SU-DHL-6 (cell line): Measurements from ENCODE around the gene CELSR2.

Experiments
- H2AFZ ChIP-seq: fragments of 200-600 bp; sonication (generic); 2 replicates; pipeline ENCODE4 v1.6.1; 2014; ENCODE audit warnings: low read depth, mild to moderate bottlenecking, moderate library complexity, mixed read lengths, antibody characterized with exemption, low read length; ENCODE audit not compliant: severe bottlenecking
- H3F3A ChIP-seq: fragments of 200-600 bp; shearing (Covaris generic); 2 replicates; pipeline ENCODE4 v1.6.0; 2016; ENCODE audit warnings: antibody characterized with exemption, mild to moderate bottlenecking; ENCODE audit not compliant: insufficient read depth
- H3K27ac ChIP-seq: fragments of 200-600 bp; sonication (generic); 2 replicates; pipeline ENCODE4 v1.5.1; 2016; ENCODE audit warnings: low read depth, mild to moderate bottlenecking, low read length, moderate library complexity, mixed read lengths
- H3K27me3 ChIP-seq: fragments of 200-600 bp; sonication (generic), shearing (Covaris generic); 2 replicates; pipeline ENCODE4 v1.6.0; 2014; ENCODE audit warnings: mild to moderate bottlenecking, low read length
- H3K36me3 ChIP-seq: fragments of 200-600 bp; sonication (generic); 2 replicates; pipeline ENCODE4 v1.6.1; 2014; ENCODE audit warnings: mild to moderate bottlenecking, low read length, mixed read lengths
- H3K4me2 ChIP-seq: fragments of 300-600, 200-600 bp; shearing (Covaris generic), sonication (generic); 2 replicates; pipeline ENCODE4 v1.6.0; 2014; ENCODE audit warnings: low read length, low read depth, mild to moderate bottlenecking; ENCODE audit not compliant: poor library complexity, severe bottlenecking
- H3K4me3 ChIP-seq: fragments of 200-600 bp; sonication (generic); 2 replicates; pipeline ENCODE4 v1.5.1; 2014; ENCODE audit warnings: antibody characterized with exemption, low read length, mild to moderate bottlenecking, mixed read lengths; ENCODE audit not compliant: insufficient read depth, poor library complexity, severe bottlenecking
- H3K79me2 ChIP-seq: fragments of 200-600 bp; sonication (generic); 2 replicates; pipeline ENCODE4 v1.6.1; 2014; ENCODE audit warnings: mild to moderate bottlenecking, low read length, moderate library complexity; ENCODE audit not compliant: insufficient read depth
- H3K9ac ChIP-seq: fragments of 200-600 bp; sonication (generic); 2 replicates; pipeline ENCODE4 v1.7.0; 2014; ENCODE audit warnings: mild to moderate bottlenecking, low read length
- H3K9me2 ChIP-seq: fragments of 200-600 bp; sonication (generic); replicated peaks from 2 replicates; pipeline ENCODE4 v1.6.1; 2014; ENCODE audit warnings: low read length; ENCODE audit not compliant: insufficient read depth
- H3K9me3 ChIP-seq: fragments of 200-600 bp; sonication (generic); 2 replicates; pipeline ENCODE4 v1.6.1; 2014; ENCODE audit warnings: low read length, mixed read lengths; ENCODE audit not compliant: insufficient read depth
- H4K20me1 ChIP-seq: fragments of 200-600 bp; sonication (generic); 2 replicates; pipeline ENCODE4 v1.6.1; 2014; ENCODE audit warnings: low read depth, mild to moderate bottlenecking, antibody characterized with exemption, low read length, moderate library complexity, mixed read lengths
- EZH2phosphoT487 ChIP-seq: fragments of 200-600 bp; sonication (generic), shearing (Covaris generic); conservative IDR thresholded peaks from 2 replicates; pipeline ENCODE4 v1.6.1; 2018; ENCODE audit warnings: mild to moderate bottlenecking, antibody characterized with exemption, low read length, moderate library complexity, mixed read lengths
- TF ChIP-seq, protein P1 (sequence below): fragments of 200-600 bp; sonication (generic); IDR thresholded peaks from one replicate; pipeline ENCODE4 v1.5.1; 2017; ENCODE audit warnings: antibody characterized with exemption, mild to moderate bottlenecking, low read length, moderate library complexity; ENCODE audit not compliant: insufficient read depth, poor library complexity, severe bottlenecking

The CELSR2 gene

DNA sequence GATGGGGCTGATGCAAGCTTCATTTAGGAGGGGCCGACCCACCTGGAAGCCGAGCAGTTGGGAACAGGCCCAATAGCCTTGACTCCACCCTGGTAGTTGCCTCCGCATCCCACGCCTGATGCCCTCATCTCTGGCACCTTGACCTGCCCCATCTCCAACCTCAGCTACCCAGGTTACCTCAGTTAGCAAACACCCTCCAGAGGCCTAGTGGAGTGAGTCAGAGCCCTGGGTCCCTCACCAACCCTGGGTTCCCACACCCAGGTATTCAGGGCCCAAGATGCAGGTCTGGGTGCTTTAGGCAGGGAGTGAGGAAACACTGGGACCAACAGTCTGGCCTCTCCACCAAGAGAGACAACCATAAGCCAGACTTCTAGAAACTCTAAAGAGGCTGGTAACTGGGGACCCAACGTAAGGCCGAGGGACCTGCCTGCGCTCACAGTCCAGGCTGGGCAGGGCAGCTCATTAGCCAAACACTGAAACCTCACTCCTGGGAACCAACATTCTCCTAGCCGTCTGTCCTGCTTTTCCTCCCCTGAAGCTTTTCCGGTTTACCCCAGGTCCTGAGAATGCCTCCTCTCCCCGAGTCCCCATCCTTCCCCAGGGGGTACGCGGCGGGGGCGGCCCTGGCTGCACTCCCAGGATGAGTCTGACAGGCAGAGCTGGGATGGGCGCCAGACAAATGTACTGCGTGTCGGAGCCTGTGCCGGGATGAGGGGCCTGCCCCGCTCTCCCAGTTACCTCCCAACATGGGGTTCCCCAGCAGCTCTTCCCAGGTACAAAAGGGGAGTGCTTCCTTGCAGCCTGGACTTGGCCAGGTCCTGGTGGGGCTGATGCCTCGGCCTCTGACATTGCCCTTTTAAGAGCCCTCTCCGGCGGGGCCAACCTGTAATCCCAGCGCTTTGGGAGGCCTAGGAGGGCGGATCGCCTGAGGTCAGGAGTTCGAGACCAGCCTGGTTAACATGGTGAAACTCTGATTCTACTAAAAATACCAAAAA lies 8.9 kb upstream of the CELSR2 start:
- H3F3A ChIP-seq = no peaks in the 10 kb centered on the region; the same call in 1 of the 2 replicates
- H3K9me2 ChIP-seq = no peaks in the 10 kb centered on the region
- H2AFZ ChIP-seq = no peak overlapping the region
- peaks cover 4% of the 10 kb centered on the region; the same call in 1 of the 2 replicates for H3K36me3 ChIP-seq
- H3K9me3 ChIP-seq = no peaks in the 10 kb centered on the region
- H3K4me2 ChIP-seq = no peak overlapping the region
- H3K4me3 ChIP-seq = no peak overlapping the region
- H3K79me2 ChIP-seq = no peaks in the 10 kb centered on the region
- no peaks in the 10 kb centered on the region for H3K27me3 ChIP-seq
- no peaks in the 10 kb centered on the region for H4K20me1 ChIP-seq
- TF ChIP-seq, protein P1, sequence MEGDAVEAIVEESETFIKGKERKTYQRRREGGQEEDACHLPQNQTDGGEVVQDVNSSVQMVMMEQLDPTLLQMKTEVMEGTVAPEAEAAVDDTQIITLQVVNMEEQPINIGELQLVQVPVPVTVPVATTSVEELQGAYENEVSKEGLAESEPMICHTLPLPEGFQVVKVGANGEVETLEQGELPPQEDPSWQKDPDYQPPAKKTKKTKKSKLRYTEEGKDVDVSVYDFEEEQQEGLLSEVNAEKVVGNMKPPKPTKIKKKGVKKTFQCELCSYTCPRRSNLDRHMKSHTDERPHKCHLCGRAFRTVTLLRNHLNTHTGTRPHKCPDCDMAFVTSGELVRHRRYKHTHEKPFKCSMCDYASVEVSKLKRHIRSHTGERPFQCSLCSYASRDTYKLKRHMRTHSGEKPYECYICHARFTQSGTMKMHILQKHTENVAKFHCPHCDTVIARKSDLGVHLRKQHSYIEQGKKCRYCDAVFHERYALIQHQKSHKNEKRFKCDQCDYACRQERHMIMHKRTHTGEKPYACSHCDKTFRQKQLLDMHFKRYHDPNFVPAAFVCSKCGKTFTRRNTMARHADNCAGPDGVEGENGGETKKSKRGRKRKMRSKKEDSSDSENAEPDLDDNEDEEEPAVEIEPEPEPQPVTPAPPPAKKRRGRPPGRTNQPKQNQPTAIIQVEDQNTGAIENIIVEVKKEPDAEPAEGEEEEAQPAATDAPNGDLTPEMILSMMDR = no peak
- TF ChIP-seq EZH2phosphoT487 = no peak
- no peak overlapping the region for H3K9ac ChIP-seq
- no peak overlapping the region for H3K27ac ChIP-seq

DNA sequence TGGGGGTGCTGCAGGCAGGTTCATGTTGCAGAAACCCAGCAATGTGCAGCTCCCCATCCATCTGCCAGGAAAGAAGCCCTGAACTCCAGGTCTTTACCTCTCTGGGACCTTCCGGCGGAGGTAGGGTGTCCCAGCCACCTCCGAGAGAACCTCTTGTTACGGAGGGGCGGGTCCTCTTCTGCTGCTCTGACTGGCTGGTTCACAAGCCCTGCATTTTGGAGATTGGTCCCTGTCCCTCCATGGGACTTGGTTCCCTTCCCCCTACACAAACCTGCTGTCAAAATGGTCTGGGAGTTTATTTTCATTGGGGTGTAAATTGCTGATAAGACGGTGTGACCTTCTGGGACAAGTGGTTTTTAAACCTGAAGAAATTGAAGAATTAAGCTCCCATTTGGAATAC lies 8.0 kb upstream of the CELSR2 start:
- H3K36me3 ChIP-seq = peaks cover 3% of the 10 kb centered on the region; the same call in 1 of the 2 replicates
- H4K20me1 ChIP-seq = no peaks in the 10 kb centered on the region
- H3K9ac ChIP-seq = no peak overlapping the region
- H3K27me3 ChIP-seq = no peaks in the 10 kb centered on the region
- H3K4me2 ChIP-seq = no peak overlapping the region
- no peak for TF ChIP-seq EZH2phosphoT487
- TF ChIP-seq, protein P1 = no peak
- no peaks in the 10 kb centered on the region for H3K79me2 ChIP-seq
- H3K9me2 ChIP-seq = no peaks in the 10 kb centered on the region
- H3F3A ChIP-seq = no peaks in the 10 kb centered on the region; the same call in 1 of the 2 replicates
- no peaks in the 10 kb centered on the region for H3K9me3 ChIP-seq
- no peak overlapping the region for H3K4me3 ChIP-seq
- H3K27ac ChIP-seq = no peak overlapping the region
- no peak overlapping the region for H2AFZ ChIP-seq

DNA sequence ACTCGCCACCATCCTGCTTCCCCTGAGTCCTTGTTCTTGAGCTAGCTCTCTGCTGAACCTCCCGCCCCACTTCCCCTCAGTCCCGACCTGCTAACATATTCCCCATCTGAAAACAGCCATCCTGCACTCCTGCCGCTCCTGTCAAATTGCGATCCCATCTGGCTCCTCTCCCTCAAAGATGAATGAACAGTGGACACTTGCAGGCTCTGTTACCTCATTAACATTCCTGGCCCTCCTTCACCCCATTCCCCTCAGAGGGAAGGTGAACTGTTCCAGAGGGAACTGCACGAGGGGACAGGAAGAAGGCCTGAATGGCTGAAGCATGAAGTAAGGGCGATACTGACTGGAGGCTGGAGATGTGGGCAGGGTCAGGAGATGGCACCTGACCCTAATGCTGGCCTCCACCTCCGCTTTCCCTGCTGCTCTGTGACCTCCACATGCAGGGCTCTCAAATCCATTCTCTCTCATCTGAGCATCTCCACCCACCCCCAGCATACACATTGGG lies 7.4 kb upstream of the CELSR2 start:
- Histone ChIP-seq H3K36me3 (peaks cover 2% of the 10 kb centered on the region; the same call in 1 of the 2 replicates), H3K27me3 (no peaks in the 10 kb centered on the region), H3K27ac (no peak overlapping the region), H3K9me2 (no peaks in the 10 kb centered on the region), H3K9me3 (no peaks in the 10 kb centered on the region), H3K4me3 (no peak overlapping the region), H3F3A (no peaks in the 10 kb centered on the region; the same call in 1 of the 2 replicates), H2AFZ (no peak overlapping the region), H3K4me2 (no peak overlapping the region), H3K79me2 (no peaks in the 10 kb centered on the region), H4K20me1 (no peaks in the 10 kb centered on the region), H3K9ac (no peak overlapping the region)
- TF ChIP-seq, protein P1 = no peak
- no peak for TF ChIP-seq EZH2phosphoT487
